Suprapubic skin (tissue), 4 donors: ENCODE measurements around the gene LCN15. TPM values are rescaled to one million over a fixed set of nuclear protein-coding genes. Genes with fewer than 3 reads are reported as not detected.
"Not testable (repeated sequence)": the region's sequence is repeated elsewhere in the genome, so short reads cannot be mapped to it uniquely, and the experiment has no call there.

Source experiments
- DNase-seq, 2 donors: peaks; one replicate each; pipeline ENCODE4 v3.0.0-alpha.2; 2019; ENCODE audit warnings: low spot score in 2 of 2
- H3K27ac ChIP-seq: fragments of 200-600 bp; sonication (generic); one replicate; pipeline ENCODE4 v1.5.1; 2019
- H3K27me3 ChIP-seq: fragments of 200-600 bp; sonication (generic); one replicate; pipeline ENCODE4 v1.5.1; 2019
- H3K36me3 ChIP-seq: fragments of 200-600 bp; sonication (generic); one replicate; pipeline ENCODE4 v1.5.1; 2019
- H3K4me1 ChIP-seq: fragments of 200-600 bp; sonication (generic); one replicate; pipeline ENCODE4 v1.5.1; 2019
- H3K4me3 ChIP-seq: fragments of 200-600 bp; sonication (generic); one replicate; pipeline ENCODE4 v1.5.1; 2019; ENCODE audit warnings: mild to moderate bottlenecking
- H3K9me3 ChIP-seq: fragments of 200-600 bp; sonication (generic); one replicate; pipeline ENCODE4 v1.5.1; 2019
- CTCF ChIP-seq, 2 donors: fragments of 200-600 bp in 1 of 2; fragments of 450-650 bp in 1 of 2; sonication (generic) in 1 of 2; IDR thresholded peaks; one replicate each; pipeline ENCODE4 v1.5.1; 2016 to 2019; ENCODE audit warnings: antibody characterized with exemption in 2 of 2, mild to moderate bottlenecking in 1 of 2, moderate library complexity in 1 of 2
- EP300 ChIP-seq: sonication (generic); formaldehyde crosslinking; IDR thresholded peaks from one replicate; pipeline ENCODE4 v1.6.1; 2017; ENCODE audit warnings: antibody characterized with exemption
- POLR2A ChIP-seq, 2 donors: fragments of 450-650 bp; IDR thresholded peaks; one replicate each; pipeline ENCODE4 v1.6.1; 2017; ENCODE audit warnings: antibody characterized with exemption in 2 of 2, mild to moderate bottlenecking in 2 of 2, moderate library complexity in 2 of 2
- POLR2AphosphoS5 ChIP-seq, 3 donors: sonication (generic); formaldehyde crosslinking; IDR thresholded peaks; one replicate each; pipeline ENCODE4 v1.6.1; 2017; ENCODE audit warnings: antibody characterized with exemption in 3 of 3
- WGBS: methylation state at CpG from one replicate; pipeline ENCODE4 v1.1.5; 2018; 5-methylcytosine and 5-hydroxymethylcytosine counted together
- total RNA-seq, 4 donors: library from RNA; depleted of rRNA; stranded (reverse); fragments of >200 nt; gene quantifications; one replicate each; pipeline ENCODE4 v1.1.0, GENCODE V29; 2016

Gene LCN15
- total RNA-seq, 4 donors from 2014 or later, result 0.21 TPM; not detected in 3

DNA sequence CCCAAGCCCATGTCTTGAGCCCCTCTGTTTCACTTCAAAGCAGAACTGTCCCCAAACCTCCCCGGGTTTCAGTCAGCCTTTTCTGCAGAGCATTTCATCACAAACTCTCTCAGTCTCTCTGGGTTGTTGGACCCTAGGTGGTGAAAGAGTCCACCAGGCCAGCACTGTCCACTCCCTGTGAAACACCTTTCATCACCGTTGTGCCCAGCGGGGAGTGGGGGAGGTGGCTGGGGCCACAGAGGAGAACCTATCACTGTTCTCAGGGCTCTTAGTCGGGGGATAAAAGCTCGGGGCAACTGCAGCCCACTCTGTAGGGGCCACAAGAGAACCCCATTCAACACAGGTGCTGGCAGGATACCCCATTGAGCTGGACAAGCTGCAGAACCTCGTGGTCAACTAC, 38.0 kb upstream of the LCN15 start:
- peaks cover 41% of the 10 kb centered on the region for H3K27me3 ChIP-seq
- H3K36me3 ChIP-seq, result no peaks in the 10 kb centered on the region
- TF ChIP-seq EP300 (no peak), POLR2A (IDR thresholded peaks at IDR 0.05) (no peak), CTCF (IDR thresholded peaks at IDR 0.05) (no peak), POLR2AphosphoS5 (IDR thresholded peaks at IDR 0.05) (no peak)
- H3K4me1 ChIP-seq, result peaks cover 46% of the 10 kb centered on the region
- no peaks in the 10 kb centered on the region for H3K9me3 ChIP-seq
- 92% methylated on average over 6 of the region's 6 CpGs for WGBS
- no peak overlapping the region for H3K4me3 ChIP-seq
- H3K27ac ChIP-seq, result no peak overlapping the region
- DNase-seq, result no peak

- Histone ChIP-seq H3K4me3 (peak overlapping the region; percentile 40), H3K4me1 (peaks cover 52% of the 10 kb centered on the region), H3K9me3 (no peaks in the 10 kb centered on the region), H3K27me3 (peaks cover 41% of the 10 kb centered on the region), H3K27ac (no peak overlapping the region), H3K36me3 (no peaks in the 10 kb centered on the region)
- TF ChIP-seq POLR2A (IDR thresholded peaks at IDR 0.05) (no peak), EP300 (no peak), POLR2AphosphoS5 (IDR thresholded peaks at IDR 0.05) (no peak), CTCF (IDR thresholded peaks at IDR 0.05) (no peak)
- no peak for DNase-seq
- 0% methylated on average over 21 of the region's 63 CpGs for WGBS
Measured at GRCh38 chr9:136799854-136800657, 35.7 kb upstream of the LCN15 start.

- H3K9me3 ChIP-seq, result no peaks in the 10 kb centered on the region
- peaks cover 52% of the 10 kb centered on the region for H3K4me1 ChIP-seq
- WGBS, result no CpG with 5 or more reads among the region's 35 CpGs
- H3K27me3 ChIP-seq, result peaks cover 41% of the 10 kb centered on the region
- DNase-seq, result no peak
- TF ChIP-seq EP300, result no peak
- TF ChIP-seq POLR2AphosphoS5 (IDR thresholded peaks at IDR 0.05), result no peak
- TF ChIP-seq CTCF (IDR thresholded peaks at IDR 0.05), result no peak
- TF ChIP-seq POLR2A (IDR thresholded peaks at IDR 0.05), result no peak
- no peak overlapping the region for H3K27ac ChIP-seq
- H3K36me3 ChIP-seq, result no peaks in the 10 kb centered on the region
- peak overlapping the region; percentile 40 for H3K4me3 ChIP-seq
Measured at GRCh38 chr9:136799079-136799853, 34.9 kb upstream of the LCN15 start.

GRCh38 chr9:136798708-136799078, 34.4 kb upstream of the LCN15 start:
- no peaks in the 10 kb centered on the region for H3K36me3 ChIP-seq
- DNase-seq, result no peak
- H3K27me3 ChIP-seq, result peaks cover 41% of the 10 kb centered on the region
- H3K4me3 ChIP-seq, result no peak overlapping the region
- H3K9me3 ChIP-seq, result no peaks in the 10 kb centered on the region
- WGBS, result 74% methylated on average over 5 of the region's 6 CpGs
- H3K27ac ChIP-seq, result no peak overlapping the region
- TF ChIP-seq POLR2AphosphoS5 (IDR thresholded peaks at IDR 0.05), result no peak
- no peak for TF ChIP-seq POLR2A (IDR thresholded peaks at IDR 0.05)
- TF ChIP-seq EP300, result no peak
- no peak for TF ChIP-seq CTCF (IDR thresholded peaks at IDR 0.05)
- peaks cover 52% of the 10 kb centered on the region for H3K4me1 ChIP-seq

DNA sequence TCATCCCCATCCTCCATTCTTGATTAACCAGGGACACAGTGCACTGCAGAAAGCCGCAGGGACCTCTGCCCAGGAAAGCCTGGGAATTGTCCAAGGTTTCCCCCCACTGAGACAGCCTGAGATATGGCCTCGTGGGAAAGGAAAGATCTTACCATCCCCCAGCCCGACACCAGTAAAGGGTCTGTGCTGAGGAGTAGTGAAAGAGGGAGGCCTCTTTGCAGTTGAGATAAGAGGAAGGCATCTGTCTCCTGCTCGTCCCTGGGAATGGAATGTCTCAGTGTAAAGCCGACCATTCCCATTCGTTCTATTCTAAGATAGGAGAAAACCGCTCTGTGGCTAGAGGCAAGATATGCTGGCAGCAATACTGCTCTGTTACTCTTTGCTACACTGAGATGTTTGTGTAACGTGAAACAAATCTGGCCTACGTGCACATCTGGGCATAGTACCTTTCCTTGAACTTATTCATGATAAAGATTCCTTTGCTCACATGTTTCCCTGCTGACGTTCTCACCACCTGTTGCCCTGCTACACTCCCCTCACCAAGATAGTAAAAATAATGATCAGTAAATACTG, 32.5 kb upstream of the LCN15 start:
- not testable (repeated sequence) for H3K9me3 ChIP-seq, H3K27ac ChIP-seq, H3K36me3 ChIP-seq, H3K4me3 ChIP-seq, DNase-seq
- WGBS, result 14% methylated on average over 10 of the region's 10 CpGs
- H3K27me3 ChIP-seq, result peaks cover 34% of the 10 kb centered on the region
- H3K4me1 ChIP-seq, result peaks cover 62% of the 10 kb centered on the region
